ENCODE measurements around the gene MLLT10.

Gene MLLT10

DNA sequence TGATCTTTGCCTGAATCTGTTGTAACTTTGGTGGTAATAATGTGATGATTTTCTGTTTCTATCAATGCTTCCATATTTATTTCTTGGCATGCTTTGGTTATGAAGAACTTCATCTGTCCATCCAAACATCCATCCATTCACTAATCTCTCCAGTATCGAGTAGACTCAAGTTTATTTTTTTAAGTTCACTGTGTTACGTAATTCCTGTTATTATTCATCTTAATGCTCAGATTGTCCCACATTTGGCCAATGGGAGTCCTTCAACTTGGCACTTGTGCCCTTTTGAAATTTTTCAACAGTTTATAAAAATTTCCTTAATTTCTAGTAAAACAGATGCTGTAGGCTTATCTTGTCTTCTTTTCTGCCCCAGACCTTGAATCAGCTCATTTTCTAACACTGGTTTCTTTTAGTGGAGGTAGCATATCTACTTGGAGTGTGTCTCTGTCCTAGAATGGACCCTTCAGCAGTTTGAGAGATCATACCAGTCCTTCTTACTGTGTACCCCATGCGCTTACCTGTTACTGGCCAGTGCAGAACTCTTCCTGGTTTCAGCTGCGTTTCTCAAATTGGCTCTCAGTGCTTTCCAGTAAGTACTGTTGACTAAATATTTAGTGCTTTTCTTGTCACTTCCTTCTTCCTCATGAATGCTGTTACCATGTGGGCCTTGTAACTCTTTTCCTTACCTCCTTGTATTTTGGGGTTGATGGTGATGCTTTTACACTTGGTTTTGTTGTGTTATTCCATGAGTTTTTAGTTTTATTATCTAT is 100.8 kb downstream of the MLLT10 start:
- Mint-ChIP-seq H3K4me1 (ENCODE audit: low read depth) (peaks cover 13% of the 10 kb centered on the region), H3K27ac (no peak overlapping the region), H3K36me3 (peaks cover 39% of the 10 kb centered on the region), H3K9me3 (ENCODE audit: low read depth) (no peaks in the 10 kb centered on the region), H3K4me3 (no peak overlapping the region), H3K27me3 (no peaks in the 10 kb centered on the region)

- Mint-ChIP-seq H3K4me1 (ENCODE audit: low read depth) (peaks cover 5% of the 10 kb centered on the region), H3K27me3 (no peaks in the 10 kb centered on the region), H3K36me3 (peaks cover 26% of the 10 kb centered on the region), H3K9me3 (ENCODE audit: low read depth) (no peaks in the 10 kb centered on the region), H3K4me3 (no peak overlapping the region), H3K27ac (no peak overlapping the region)
Measured at GRCh38 chr10:21637795-21638194, 103.8 kb downstream of the MLLT10 start.

GRCh38 chr10:21638681-21639080 is 104.6 kb downstream of the MLLT10 start:
- Mint-ChIP-seq H3K36me3 (peaks cover 26% of the 10 kb centered on the region), H3K9me3 (ENCODE audit: low read depth) (no peaks in the 10 kb centered on the region), H3K4me3 (no peak overlapping the region), H3K4me1 (ENCODE audit: low read depth) (peaks cover 8% of the 10 kb centered on the region), H3K27ac (no peak overlapping the region), H3K27me3 (no peaks in the 10 kb centered on the region)

GRCh38 chr10:21648040-21648439 is 114.0 kb downstream of the MLLT10 start:
- Mint-ChIP-seq H3K4me1 (ENCODE audit: low read depth) (peaks cover 29% of the 10 kb centered on the region), H3K9me3 (ENCODE audit: low read depth) (no peaks in the 10 kb centered on the region), H3K36me3 (peaks cover 23% of the 10 kb centered on the region), H3K27ac (no peak overlapping the region), H3K4me3 (no peak overlapping the region), H3K27me3 (no peaks in the 10 kb centered on the region)

DNA sequence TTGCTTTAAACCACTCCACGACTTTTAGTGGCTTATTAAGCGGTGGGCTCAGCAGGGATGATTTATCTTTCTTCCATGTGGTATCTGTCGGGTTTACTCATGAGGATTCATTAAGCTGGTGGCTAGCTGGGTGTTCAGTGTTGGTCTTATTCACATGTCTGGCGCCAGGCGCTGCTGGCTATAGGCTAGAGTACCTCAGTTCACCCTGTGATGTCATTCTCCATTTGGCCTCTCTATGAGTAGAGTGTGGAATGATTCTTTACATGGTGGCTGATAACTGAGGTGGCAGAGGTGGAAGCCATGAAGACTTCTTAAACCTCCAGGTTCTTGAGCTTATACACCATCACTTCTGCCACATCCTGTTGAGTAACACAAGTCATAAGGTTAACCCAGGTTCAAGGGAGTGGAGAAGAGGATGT is 115.4 kb downstream of the MLLT10 start:
- Mint-ChIP-seq H3K4me1 (ENCODE audit: low read depth) (peaks cover 22% of the 10 kb centered on the region), H3K27me3 (no peaks in the 10 kb centered on the region), H3K4me3 (no peak overlapping the region), H3K9me3 (ENCODE audit: low read depth) (no peaks in the 10 kb centered on the region), H3K27ac (no peak overlapping the region), H3K36me3 (peaks cover 23% of the 10 kb centered on the region)

- Mint-ChIP-seq H3K4me1 (ENCODE audit: low read depth) (peaks cover 22% of the 10 kb centered on the region), H3K27me3 (no peaks in the 10 kb centered on the region), H3K9me3 (ENCODE audit: low read depth) (no peaks in the 10 kb centered on the region), H3K4me3 (no peak overlapping the region), H3K27ac (no peak overlapping the region), H3K36me3 (peaks cover 19% of the 10 kb centered on the region)
Measured at GRCh38 chr10:21650353-21650752, 116.3 kb downstream of the MLLT10 start.

- Mint-ChIP-seq H3K27me3 (no peaks in the 10 kb centered on the region), H3K27ac (no peak overlapping the region), H3K9me3 (ENCODE audit: low read depth) (no peaks in the 10 kb centered on the region), H3K4me3 (no peak overlapping the region), H3K4me1 (ENCODE audit: low read depth) (peaks cover 7% of the 10 kb centered on the region), H3K36me3 (peaks cover 2% of the 10 kb centered on the region)
Measured at GRCh38 chr10:21655236-21655635, 121.2 kb downstream of the MLLT10 start.

- H3K27ac Mint-ChIP-seq: no peak overlapping the region
- H3K36me3 Mint-ChIP-seq: peaks cover 2% of the 10 kb centered on the region
- H3K4me1 Mint-ChIP-seq (ENCODE audit: low read depth): peaks cover 7% of the 10 kb centered on the region
- H3K4me3 Mint-ChIP-seq: no peak overlapping the region
- H3K27me3 Mint-ChIP-seq: no peaks in the 10 kb centered on the region
- no peaks in the 10 kb centered on the region for H3K9me3 Mint-ChIP-seq (ENCODE audit: low read depth)
Measured at GRCh38 chr10:21655687-21656086, 121.7 kb downstream of the MLLT10 start.

DNA sequence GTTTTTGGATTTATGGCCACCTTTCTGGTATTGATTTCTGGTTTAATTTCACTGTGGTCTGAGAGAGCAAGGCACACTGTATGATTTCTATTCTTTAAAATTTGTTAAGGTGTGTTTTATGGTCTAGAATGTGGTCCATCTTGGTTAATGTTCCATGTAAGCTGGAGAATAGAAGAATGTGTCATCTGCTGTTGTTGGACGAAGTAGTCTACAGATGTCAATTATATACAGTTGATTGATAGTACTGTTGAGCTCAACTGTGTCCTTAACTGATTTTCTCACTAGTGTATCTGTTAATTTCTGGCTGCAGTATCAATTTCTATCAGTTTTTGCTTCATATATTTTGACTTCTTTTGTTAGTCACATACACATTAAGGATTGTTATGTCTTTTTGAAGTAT is 127.1 kb downstream of the MLLT10 start:
- H3K4me3 Mint-ChIP-seq: peak overlapping the region; percentile 6
- H3K9me3 Mint-ChIP-seq (ENCODE audit: low read depth): no peaks in the 10 kb centered on the region
- H3K27ac Mint-ChIP-seq: peak overlapping the region; percentile 19
- peaks cover 29% of the 10 kb centered on the region for H3K4me1 Mint-ChIP-seq (ENCODE audit: low read depth)
- H3K27me3 Mint-ChIP-seq: no peaks in the 10 kb centered on the region
- peaks cover 2% of the 10 kb centered on the region for H3K36me3 Mint-ChIP-seq

GRCh38 chr10:21661935-21662334 is 127.9 kb downstream of the MLLT10 start:
- Mint-ChIP-seq H3K9me3 (ENCODE audit: low read depth) (no peaks in the 10 kb centered on the region), H3K27me3 (no peaks in the 10 kb centered on the region), H3K4me1 (ENCODE audit: low read depth) (peaks cover 32% of the 10 kb centered on the region), H3K4me3 (peak overlapping the region; percentile 2), H3K27ac (no peak overlapping the region), H3K36me3 (peaks cover 2% of the 10 kb centered on the region)

DNA sequence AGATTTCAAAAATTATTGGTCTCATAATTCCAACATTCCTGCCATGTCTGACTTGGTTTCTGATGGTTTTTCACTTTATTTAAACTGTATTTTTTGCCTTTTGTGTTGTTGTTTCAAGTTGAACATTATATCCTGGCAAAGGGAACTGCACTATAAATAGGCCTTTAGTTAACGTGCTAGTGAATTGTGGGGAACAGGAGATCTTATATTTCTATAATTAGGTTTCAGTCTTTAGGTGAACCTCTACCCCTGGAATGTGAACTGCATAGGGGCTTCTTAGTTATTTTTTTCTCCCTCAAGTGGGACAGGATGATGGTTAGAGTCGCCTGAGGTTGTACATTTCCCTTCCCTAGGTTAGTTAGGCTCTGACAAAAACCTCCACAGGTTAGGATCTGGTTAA is 128.6 kb downstream of the MLLT10 start:
- H3K4me1 Mint-ChIP-seq (ENCODE audit: low read depth): peaks cover 36% of the 10 kb centered on the region
- H3K27me3 Mint-ChIP-seq: no peaks in the 10 kb centered on the region
- peaks cover 2% of the 10 kb centered on the region for H3K36me3 Mint-ChIP-seq
- H3K9me3 Mint-ChIP-seq (ENCODE audit: low read depth): no peaks in the 10 kb centered on the region
- no peak overlapping the region for H3K27ac Mint-ChIP-seq
- H3K4me3 Mint-ChIP-seq: no peak overlapping the region

GRCh38 chr10:21668831-21669230 is 134.8 kb downstream of the MLLT10 start:
- H3K27me3 Mint-ChIP-seq: no peaks in the 10 kb centered on the region
- peaks cover 10% of the 10 kb centered on the region for H3K36me3 Mint-ChIP-seq
- H3K4me1 Mint-ChIP-seq (ENCODE audit: low read depth): peaks cover 18% of the 10 kb centered on the region
- H3K4me3 Mint-ChIP-seq: no peak overlapping the region
- H3K9me3 Mint-ChIP-seq (ENCODE audit: low read depth): no peaks in the 10 kb centered on the region
- H3K27ac Mint-ChIP-seq: no peak overlapping the region

DNA sequence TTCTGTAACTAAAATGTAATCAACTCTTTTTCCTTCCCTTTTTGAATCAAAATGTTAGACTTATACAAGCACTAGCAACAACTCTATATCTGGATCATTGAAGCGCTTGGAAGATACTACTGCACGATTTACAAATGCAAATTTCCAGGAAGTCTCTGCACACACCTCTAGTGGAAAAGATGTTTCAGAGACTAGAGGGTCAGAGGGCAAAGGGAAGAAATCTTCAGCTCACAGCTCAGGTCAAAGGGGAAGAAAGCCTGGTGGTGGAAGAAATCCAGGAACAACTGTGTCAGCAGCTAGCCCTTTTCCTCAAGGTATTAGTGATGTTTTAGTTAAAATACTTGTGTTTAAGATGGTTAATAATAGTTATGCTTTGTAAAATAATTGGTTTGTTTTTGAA is 136.4 kb downstream of the MLLT10 start:
- no peak overlapping the region for H3K27ac Mint-ChIP-seq

GRCh38 chr10:21673668-21674067 is 139.6 kb downstream of the MLLT10 start:
- Mint-ChIP-seq H3K27me3 (no peaks in the 10 kb centered on the region), H3K36me3 (peaks cover 10% of the 10 kb centered on the region), H3K4me3 (no peak overlapping the region), H3K27ac (no peak overlapping the region), H3K9me3 (ENCODE audit: low read depth) (no peaks in the 10 kb centered on the region), H3K4me1 (ENCODE audit: low read depth) (peaks cover 7% of the 10 kb centered on the region)

More for the DNA sequence above, 136.4 kb downstream of the MLLT10 start:
- H3K4me1 Mint-ChIP-seq (ENCODE audit: low read depth): peaks cover 18% of the 10 kb centered on the region
- H3K27me3 Mint-ChIP-seq: no peaks in the 10 kb centered on the region
- H3K36me3 Mint-ChIP-seq: peaks cover 10% of the 10 kb centered on the region
- H3K9me3 Mint-ChIP-seq (ENCODE audit: low read depth): no peaks in the 10 kb centered on the region
- no peak overlapping the region for H3K4me3 Mint-ChIP-seq

- Mint-ChIP-seq H3K36me3 (peaks cover 7% of the 10 kb centered on the region), H3K4me1 (ENCODE audit: low read depth) (peaks cover 8% of the 10 kb centered on the region), H3K4me3 (no peak overlapping the region), H3K9me3 (ENCODE audit: low read depth) (no peaks in the 10 kb centered on the region), H3K27me3 (no peaks in the 10 kb centered on the region), H3K27ac (no peak overlapping the region)
Measured at GRCh38 chr10:21675157-21675796, 141.2 kb downstream of the MLLT10 start.

- no peaks in the 10 kb centered on the region for H3K27me3 Mint-ChIP-seq
- peaks cover 16% of the 10 kb centered on the region for H3K36me3 Mint-ChIP-seq
- no peak overlapping the region for H3K4me3 Mint-ChIP-seq
- no peaks in the 10 kb centered on the region for H3K9me3 Mint-ChIP-seq (ENCODE audit: low read depth)
- peaks cover 6% of the 10 kb centered on the region for H3K4me1 Mint-ChIP-seq (ENCODE audit: low read depth)
- H3K27ac Mint-ChIP-seq: no peak overlapping the region
Measured at GRCh38 chr10:21677551-21677950, 143.5 kb downstream of the MLLT10 start.

All from activated naive CD8-positive, alpha-beta T cell (primary cell).